HFF-Myc (cell line): ENCODE measurements around the gene SIX2.

Experiments used
- DNase-seq: peaks from one replicate; pipeline ENCODE4 v3.0.0-alpha.2; 2011; ENCODE audit warnings: low read depth; ENCODE audit errors: extremely low read depth
- H3K4me3 ChIP-seq: replicated peaks from 2 replicates; pipeline ENCODE4 v1.5.1; 2011; ENCODE audit warnings: low read depth, mild to moderate bottlenecking, control low read depth, low read length
- CTCF ChIP-seq: IDR thresholded peaks from 2 replicates; pipeline ENCODE4 v1.5.1; 2012; ENCODE audit warnings: mild to moderate bottlenecking, low read depth, low read length, control low read depth; ENCODE audit errors: missing control alignments

SIX2 gene

GRCh38 chr2:45008296-45009129, 739 bp downstream of the SIX2 start:
- no peak for TF ChIP-seq CTCF
- H3K4me3 ChIP-seq, result no peak overlapping the region
- no peak for DNase-seq

GRCh38 chr2:45007961-45008295, 1.3 kb downstream of the SIX2 start:
- no peak for TF ChIP-seq CTCF

GRCh38 chr2:45006942-45007287, 2.3 kb downstream of the SIX2 start:
- H3K4me3 ChIP-seq, result no peak overlapping the region
- TF ChIP-seq CTCF, result no peak
- no peak for DNase-seq

More at GRCh38 chr2:45007961-45008295, 1.3 kb downstream of the SIX2 start:
- DNase-seq, result no peak
- H3K4me3 ChIP-seq, result no peak overlapping the region

- DNase-seq, result no peak
- no peak for TF ChIP-seq CTCF
- no peak overlapping the region for H3K4me3 ChIP-seq
Observed at GRCh38 chr2:45006041-45006941, 3.0 kb downstream of the SIX2 start.

- TF ChIP-seq CTCF, result no peak
- H3K4me3 ChIP-seq, result no peak overlapping the region
- DNase-seq, result no peak
Observed at GRCh38 chr2:45005261-45006002, 3.8 kb downstream of the SIX2 start.

GRCh38 chr2:45004562-45005191, 4.6 kb downstream of the SIX2 start:
- H3K4me3 ChIP-seq, result no peak overlapping the region
- DNase-seq, result no peak
- TF ChIP-seq CTCF, result no peak
